ENCODE data around the gene SFT2D3. TPM values are rescaled to one million over a fixed set of nuclear protein-coding genes. Genes with fewer than 3 reads are reported as not detected.

Gene SFT2D3
- total RNA-seq, 1 experiment from 2014 or later: 6.1 TPM

GRCh38 chr2:127740665-127741288 is 39.5 kb downstream of the SFT2D3 start:
- DNase-seq (ENCODE audit: low read depth): no peak

GRCh38 chr2:127743477-127744026 is 42.3 kb downstream of the SFT2D3 start:
- DNase-seq (ENCODE audit: low read depth): no peak

DNA sequence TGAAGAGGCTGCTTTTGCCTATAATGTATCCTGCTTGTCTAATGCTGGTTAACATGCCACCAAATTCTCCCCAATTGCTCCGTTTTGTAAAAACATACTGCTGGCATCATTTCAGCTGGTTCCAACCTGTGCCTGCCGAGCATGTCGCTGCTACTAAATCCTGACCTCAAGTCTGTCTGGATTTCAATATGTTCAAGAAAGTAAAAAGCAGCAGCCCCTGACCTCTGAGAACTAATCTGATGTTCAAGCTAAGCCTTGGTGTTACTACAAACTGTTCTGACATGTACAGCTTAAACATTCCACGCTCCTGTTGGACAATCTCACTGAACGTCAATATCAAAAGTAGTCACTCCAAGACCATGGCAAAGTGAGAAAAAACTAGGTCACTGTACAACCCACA is 46.3 kb downstream of the SFT2D3 start:
- no peak for DNase-seq (ENCODE audit: low read depth)

DNA sequence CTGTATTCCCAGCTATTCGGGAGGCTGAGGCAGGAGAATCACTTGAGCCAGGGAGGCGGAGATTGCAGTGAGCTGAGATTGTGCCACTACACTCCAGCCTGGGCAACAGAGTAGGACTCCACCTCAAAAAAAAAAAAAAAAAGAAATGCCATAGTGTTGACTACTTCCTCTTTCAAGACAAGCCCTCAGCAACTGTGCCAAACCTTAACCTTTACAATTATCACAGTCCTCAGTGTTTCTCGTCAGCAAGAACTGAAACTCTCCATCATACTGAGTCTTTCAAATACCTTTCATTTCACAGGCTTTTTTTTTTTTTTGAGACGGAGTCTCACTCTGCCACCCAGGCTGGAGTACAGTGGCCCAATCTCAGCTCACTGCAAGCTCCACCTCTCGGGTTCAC is 48.2 kb downstream of the SFT2D3 start:
- peak; percentile 8 for DNase-seq (ENCODE audit: low read depth)

GRCh38 chr2:127753374-127753773 is 52.1 kb downstream of the SFT2D3 start:
- DNase-seq (ENCODE audit: low read depth): no peak

DNA sequence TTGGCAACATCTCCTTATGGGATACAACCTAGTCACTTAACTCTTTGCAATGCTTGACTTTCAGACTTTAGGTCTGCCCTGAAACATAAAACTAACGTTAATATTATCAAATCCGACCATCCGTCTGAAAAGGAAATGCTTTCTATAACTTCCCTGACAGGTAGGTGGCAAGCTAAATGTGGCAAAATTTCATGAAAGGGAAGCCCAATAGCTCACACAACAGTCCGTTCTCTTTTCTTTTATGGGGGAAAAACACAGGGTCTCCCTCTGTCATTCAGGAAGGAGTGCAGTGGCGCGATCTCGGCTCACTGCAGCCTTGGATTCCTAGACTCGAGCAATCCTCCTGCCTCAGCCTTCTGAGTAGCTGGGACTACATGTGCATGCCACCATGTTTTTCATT is 52.9 kb downstream of the SFT2D3 start:
- no peak for DNase-seq (ENCODE audit: low read depth)

Other genes with a start within 250 kb of the SFT2D3 start
- gene IWS1, start 175.0 kb upstream of the SFT2D3 start, total RNA-seq (2014; rRNA removed; shearing (Covaris generic)): 54.6 and 98.3 TPM in 2 replicates
- gene MYO7B, start 165.8 kb upstream of the SFT2D3 start, total RNA-seq (2014; rRNA removed; shearing (Covaris generic)): 0.27 and 0.91 TPM in 2 replicates
- gene GPR17, start 55.3 kb upstream of the SFT2D3 start, total RNA-seq (2014; rRNA removed; shearing (Covaris generic)): not detected in 2 replicates
- gene LIMS2, start 26.0 kb upstream of the SFT2D3 start, total RNA-seq (2014; rRNA removed; shearing (Covaris generic)): 0.51 TPM in 1 of 2 replicates, not detected in the other
- 21.9 and 26.0 TPM in 2 replicates for gene WDR33, start 109.7 kb downstream of the SFT2D3 start, total RNA-seq (2014; rRNA removed; shearing (Covaris generic))
- gene POLR2D, start 156.7 kb downstream of the SFT2D3 start, total RNA-seq (2014; rRNA removed; shearing (Covaris generic)): 19.1 and 33.3 TPM in 2 replicates
- 11.9 and 12.1 TPM in 2 replicates for gene AMMECR1L, start 184.5 kb downstream of the SFT2D3 start, total RNA-seq (2014; rRNA removed; shearing (Covaris generic))